ENCODE measurements around the gene NLRP5.
"Not testable (repeated sequence)": the region's sequence is repeated elsewhere in the genome, so short reads cannot be mapped to it uniquely, and the experiment has no call there.

The NLRP5 gene

DNA sequence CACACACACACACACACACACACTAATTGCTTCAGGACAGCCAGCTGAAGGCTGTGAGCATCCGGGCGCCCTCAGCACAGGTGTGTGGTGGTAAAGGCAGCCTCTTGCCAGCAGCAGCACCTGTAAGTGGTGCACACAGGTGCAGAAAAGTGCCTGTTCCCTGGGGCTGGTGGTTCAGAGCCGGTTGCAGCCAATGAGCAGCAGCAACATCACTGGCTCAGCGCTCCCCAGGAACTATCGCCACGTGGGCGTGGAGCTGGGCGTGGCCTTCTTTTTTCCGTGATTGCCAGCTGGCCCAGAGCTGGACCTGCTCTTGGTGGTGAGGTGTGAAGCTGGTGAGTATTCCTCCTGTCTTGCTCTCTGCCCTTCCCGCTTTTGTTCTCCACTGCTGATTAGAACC lies at the start of gene NLRP5:
Gene NLRP5, plus strand, starts transcription at position 289 of the 400 bp plus-strand sequence.
- DNase-seq = no peak

DNA sequence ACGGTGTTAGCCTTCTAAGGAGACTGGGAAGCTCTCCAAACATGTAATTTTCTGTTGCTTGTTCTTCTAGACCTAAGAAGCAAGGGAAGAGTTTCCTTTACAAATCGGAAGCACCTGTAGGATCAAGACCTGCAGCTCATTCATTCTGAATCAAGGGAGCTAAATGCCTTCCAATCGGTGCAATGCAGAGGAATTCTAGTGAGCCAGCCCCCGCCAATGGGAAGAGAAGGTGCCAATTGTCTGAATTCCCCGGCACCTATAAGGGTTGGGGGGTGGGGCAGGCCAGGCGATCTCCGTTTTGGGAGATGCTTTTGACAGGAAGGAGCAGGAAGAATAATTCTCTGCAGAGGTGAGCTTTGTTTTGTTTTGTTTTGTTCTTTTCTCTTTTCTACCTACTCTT lies 47.4 kb upstream of the NLRP5 start:
- no peak for DNase-seq

DNA sequence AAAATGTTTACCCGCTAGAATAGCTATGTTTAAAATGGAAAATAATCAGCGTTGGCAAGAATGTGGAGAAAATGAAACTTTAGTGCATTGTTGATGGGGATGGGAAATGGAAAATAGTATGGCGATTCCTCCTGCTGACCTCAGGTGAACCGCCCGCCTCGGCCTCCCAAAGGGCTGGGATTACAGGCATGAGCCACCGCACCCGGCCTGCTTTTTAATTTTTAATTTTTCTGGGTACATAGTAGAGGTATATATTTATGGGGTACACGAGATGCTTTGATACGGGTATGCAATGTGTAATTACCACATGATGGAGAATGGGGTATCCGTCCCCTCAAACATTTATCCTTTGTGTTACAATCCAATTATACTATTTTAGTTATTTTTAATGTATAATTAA lies 46.3 kb upstream of the NLRP5 start:
- DNase-seq = no peak

DNA sequence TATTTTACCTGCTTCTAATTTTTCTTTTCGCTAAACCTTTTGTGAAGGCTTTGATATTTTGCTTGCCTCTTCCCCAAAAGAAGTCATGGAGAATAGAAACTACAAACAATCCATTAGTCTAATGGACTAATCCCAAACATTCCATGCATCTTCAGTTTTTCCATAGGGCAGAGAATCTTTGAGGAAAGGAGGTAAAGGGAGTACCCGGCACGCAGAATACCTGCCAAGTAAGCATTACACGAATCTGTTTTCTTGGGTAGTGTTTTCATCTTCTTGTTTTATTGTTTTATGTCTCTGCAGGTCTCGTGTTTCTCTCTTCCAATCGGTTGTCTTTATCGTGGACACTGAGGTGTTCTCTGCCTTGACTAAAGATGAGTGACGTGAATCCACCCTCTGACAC lies 39.0 kb upstream of the NLRP5 start, which contains the start of gene NLRP8:
Gene NLRP8, plus strand, starts transcription at position 301 of the 400 bp plus-strand sequence.
- DNase-seq = no peak

DNA sequence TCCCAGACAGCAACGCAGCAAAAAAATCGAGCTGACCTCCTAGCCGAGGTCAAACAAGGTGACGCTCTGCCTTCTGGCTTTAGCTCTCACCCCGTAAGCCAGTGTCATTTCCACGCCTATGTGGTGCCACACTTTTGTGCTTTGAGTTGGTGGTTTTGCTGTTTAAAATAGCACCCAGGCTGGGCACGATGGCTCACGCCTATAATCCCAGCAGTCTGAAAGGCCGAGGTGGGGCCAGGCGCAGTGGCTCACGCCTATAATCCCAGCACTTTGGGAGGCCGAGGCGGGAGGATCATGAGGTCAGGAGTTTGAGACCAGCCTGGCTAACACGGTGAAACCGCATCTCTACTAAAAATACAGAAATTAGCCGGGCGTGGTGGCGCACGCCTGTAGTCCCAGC lies 36.0 kb upstream of the NLRP5 start:
- DNase-seq = not testable (repeated sequence)

DNA sequence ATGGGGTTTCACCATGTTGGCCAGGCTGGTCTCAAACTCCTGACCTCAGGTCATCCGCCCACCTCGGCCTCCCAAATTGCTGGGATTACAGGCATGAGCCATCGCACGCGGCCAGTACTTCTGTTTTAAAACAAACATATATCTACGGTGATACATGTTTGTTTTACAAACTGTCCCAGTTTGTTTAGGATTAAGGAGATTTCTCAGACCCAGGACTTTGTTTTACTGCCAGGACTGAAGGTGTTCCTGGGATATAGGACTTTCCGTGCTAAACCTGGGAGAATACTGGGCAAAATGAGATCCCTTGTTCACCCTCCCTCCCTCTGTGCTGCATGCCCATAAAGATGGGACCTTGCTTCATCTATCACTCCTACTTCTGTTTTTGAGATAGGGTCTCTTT lies 30.1 kb upstream of the NLRP5 start:
- no peak for DNase-seq

DNA sequence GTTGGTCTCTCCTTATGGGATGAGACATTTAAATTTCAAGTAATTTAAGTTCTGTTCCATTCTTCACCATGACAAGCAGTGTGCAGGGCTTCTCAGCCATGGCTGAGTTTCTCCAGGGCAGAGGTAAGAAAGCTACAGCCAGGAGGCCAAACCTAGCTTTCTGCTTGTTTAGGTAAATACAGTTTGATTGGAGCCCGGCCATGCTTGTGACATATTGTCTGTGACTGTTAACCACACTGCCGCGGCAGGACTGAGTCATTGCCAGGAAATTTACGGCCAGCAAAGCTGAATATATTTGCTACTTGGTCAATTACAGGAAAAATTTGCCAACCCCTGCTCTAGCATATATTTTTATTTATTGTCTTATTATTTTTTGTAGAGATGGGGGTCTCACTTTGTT lies 28.2 kb upstream of the NLRP5 start:
- no peak for DNase-seq

DNA sequence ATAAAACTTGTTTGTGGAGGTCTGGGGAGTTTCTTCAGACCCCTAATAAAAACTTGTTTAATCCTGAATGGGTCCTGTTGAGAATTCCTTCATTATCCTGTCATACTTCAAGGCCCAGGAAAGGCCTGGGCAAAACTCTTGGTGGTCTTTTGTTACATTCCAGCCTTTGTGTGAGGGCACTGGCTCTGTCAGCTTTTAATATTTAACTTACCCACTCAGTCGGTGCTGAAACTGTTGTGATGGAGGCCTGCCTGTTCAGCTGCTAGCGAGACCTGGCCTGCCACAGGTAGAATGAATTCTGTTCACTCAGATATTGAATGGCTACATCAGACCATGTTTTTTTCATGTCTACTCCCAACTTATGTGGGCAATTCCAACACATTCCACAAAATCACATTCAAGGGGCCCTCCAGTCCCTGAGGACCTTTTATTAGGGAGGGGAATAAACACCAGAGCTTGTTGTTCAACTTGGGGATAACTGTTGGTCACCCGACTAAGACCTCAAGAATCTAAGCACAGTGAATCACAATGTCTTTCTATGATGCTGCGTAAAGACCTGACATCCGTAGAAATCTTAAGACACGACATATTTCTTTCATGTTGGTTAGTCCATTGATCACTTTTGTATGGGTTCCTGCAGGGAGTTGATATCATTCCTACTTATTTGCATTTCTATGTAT lies 26.4 kb upstream of the NLRP5 start:
- DNase-seq = no peak

DNA sequence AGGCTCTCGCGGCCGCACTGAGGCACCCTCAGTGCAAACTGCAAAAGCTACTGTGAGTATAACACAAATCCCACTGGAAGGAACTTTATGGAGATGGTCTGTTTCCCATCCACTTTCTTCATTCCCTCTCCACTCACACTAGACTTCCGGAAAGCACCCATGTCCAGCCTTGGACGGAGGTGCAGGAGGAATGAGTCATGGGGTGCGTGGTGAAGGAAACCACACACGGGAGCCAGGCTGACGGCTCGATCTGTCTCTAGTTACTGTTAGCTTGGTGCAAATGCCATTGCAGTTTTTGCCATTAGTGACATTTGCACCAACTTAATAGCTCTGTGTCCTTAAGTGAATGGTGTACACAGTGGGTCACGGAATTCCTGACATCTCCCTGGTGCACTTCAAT lies 24.4 kb upstream of the NLRP5 start:
- no peak for DNase-seq

DNA sequence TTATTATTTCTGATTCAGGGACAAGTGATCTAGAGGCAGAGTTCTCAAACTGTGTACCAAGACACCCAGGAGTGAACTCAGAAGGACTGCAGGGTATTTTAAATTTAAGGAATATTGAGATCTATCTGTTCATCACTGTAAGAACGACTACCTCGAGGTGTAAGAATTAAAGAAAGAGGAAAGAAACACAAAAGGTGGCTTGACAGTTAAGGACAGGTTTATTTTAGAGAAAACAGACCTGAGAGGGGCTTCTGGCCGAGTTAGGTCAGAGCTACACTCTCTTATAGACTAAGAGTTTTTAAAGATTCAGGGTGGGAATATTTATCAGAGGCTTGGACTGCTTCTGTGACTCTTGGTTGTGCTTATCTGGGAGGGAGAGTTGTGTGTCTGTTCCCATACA lies 12.6 kb upstream of the NLRP5 start:
- no peak for DNase-seq

DNA sequence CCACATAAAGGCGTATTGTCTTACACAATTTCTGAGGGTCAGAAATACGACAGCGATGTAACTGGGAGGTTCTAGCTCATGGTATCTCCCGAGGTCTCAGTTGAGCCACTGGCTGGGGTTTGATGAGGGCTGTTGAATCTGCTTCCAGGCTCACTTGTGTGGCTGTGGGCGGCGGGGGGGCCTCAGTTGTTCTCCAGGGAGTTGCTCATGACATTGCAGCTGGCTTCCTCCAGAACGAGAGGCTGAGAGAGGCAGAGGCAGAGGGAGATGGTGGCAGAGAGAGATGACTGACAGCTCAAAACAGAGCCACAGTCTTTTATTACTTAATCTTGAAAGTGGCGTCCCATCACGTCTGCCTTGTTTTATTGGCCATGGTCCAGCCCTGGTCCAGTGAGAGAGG lies 6.2 kb upstream of the NLRP5 start:
- DNase-seq = no peak

DNA sequence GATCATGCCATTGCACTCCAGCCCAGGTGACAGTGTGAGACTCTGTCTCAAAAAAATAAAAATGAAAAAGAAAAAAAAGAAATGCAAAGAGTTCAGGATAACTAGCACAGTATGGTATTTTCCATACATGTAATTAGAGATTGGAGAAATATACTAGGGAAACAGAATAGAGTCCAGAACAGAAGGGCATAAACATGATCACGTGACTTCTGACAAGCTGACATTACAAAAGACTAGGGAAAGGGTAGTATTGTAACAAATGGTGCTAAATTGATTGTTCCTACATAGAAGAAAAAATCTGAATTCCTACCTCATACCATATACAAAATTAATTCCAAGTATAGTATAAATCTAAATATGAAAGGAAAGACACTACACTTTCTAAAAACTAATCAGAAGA lies 1.3 kb upstream of the NLRP5 start:
- no peak for DNase-seq

DNA sequence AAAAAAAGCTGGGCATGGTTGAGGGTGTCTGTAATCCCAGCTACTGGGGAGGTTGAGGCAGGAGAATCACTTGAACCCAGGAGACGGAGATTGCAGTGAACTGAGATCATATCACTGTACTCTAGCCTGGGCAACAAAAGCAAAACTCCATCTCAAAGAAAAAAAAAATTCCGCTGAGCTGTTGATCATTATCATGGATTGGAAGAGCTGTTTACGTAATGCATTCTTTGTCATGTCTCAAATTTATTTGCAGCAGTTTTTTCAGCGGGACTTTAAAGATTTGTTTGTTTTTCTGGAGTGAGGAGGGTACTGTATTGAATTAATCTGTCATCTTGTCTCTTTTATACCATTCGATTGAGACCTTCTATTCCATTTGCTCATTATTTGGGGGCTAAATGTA lies 4.3 kb downstream of the NLRP5 start:
- no peak for DNase-seq

DNA sequence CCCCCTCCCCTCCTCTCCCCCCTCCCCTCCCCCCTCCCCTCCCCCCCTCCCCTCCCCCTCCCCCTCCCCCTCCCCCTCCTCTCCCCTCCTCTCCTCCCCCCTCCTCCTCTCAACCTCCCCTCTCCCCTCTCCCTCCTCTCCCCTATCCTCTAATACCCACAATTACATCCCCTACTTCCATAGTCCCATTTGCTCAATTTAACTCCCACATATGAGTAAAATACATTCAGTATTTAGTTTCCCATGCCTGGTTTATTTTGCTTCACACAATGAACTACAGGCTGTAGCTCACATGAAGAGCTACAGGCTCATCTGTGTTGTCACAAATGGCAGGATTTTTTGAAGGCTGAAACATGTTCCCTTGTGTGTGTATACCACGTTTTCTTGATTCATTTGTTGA lies 6.9 kb downstream of the NLRP5 start:
- DNase-seq = no peak

DNA sequence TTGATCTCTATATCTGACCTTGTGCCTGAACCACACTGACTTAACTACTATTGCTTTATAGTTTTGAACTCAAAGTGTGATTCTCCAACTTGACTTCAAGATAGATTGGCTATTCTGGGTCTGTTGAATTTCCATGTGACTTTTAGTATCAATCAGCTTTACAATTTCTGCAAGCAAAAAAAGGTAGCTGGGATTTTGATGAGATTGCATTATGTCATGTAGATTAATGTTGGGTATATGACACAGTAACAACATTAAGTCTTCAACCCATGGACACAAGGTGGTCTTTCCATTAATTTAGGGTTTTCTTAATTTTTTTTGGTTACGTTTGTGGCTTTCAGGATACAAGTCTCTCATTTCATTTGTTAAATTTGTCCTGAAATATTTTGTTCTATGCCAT lies 28.2 kb downstream of the NLRP5 start:
- no peak for DNase-seq

DNA sequence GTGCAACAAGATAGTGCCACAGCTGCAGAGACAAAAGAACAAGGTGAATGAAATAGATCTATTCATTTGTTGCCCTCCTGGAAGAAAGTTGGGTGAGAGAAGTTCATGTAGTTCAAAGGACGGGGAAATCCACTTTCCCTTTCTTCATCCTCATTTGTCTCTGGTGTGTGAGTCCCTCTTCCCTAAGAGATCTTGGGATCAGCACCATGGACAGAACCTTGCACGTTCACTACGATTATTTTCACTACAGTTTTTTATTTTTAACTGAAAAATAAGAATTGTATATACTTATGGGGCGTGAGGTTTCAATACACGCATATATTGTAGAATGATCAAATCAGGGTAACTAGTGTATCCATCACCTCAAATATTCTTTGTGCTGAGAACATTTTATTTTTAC lies 29.2 kb downstream of the NLRP5 start:
- no peak for DNase-seq

DNA sequence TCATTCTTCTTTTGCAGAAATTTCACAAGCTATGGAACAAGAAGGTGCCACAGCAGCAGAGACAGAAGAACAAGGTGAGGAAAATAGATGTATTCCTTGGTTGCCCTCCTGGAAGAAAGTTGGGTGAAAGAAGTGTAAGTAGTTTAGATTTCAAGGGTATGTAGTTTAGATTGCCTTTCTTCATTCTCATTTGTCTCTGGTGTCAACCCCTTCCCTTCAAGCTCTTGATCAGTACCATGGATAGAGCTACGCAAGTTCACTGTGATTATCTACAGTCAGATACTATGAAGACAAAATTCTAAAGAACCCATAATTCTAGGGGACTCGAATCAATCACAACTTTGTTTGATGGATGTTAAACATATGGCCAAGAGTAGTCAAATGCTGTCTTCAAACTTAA lies 32.8 kb downstream of the NLRP5 start:
- not testable (repeated sequence) for DNase-seq

DNA sequence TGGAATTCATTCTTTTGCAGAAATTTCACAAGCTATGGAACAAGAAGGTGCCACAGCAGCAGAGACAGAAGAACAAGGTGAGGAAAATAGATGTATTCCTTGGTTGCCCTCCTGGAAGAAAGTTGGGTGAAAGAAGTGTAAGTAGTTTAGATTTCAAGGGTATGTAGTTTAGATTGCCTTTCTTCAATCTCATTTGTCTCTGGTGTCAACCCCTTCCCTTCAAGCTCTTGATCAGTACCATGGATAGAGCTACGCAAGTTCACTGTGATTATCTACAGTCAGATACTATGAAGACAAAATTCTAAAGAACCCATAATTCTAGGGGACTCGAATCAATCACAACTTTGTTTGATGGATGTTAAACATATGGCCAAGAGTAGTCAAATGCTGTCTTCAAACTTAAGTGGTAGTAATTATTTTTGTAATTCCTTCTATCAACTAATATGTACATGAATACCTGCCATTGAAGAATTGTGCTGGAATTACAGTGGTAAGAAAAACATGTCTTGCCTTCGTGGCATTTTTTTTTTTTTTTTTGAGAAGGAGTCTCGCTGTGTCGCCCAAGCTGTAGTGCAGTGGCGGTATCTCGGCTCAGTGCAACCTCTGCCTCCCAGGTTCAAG lies 33.9 kb downstream of the NLRP5 start:
- DNase-seq = not testable (repeated sequence)

DNA sequence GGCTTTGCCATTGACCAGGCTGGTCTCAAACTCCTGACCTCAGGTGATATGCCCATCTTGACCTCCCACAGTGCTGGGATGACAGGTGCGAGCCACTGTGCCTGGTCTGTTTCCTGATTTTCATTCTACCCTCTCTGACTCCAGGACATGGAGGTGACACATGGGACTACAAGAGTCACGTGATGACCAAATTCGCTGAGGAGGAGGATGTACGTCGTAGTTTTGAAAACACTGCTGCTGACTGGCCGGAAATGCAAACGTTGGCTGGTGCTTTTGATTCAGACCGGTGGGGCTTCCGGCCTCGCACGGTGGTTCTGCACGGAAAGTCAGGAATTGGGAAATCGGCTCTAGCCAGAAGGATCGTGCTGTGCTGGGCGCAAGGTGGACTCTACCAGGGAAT lies 40.2 kb downstream of the NLRP5 start:
- no peak for DNase-seq

DNA sequence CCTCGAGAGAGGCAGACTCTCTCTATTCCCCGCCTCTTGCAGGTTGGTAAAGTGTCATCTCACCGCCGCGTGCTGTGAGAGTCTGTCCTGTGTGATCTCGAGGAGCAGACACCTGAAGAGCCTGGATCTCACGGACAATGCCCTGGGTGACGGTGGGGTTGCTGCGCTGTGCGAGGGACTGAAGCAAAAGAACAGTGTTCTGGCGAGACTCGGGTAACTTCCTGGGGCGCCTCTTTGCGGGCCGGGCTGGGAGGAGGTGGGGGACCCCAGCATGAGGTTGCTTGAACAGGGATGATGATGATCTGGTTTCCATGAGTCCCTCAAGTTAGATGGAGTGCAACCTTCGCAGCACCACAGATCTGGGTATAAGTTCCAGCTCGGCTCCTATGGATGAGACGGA lies 67.0 kb downstream of the NLRP5 start:
- no peak for DNase-seq

DNA sequence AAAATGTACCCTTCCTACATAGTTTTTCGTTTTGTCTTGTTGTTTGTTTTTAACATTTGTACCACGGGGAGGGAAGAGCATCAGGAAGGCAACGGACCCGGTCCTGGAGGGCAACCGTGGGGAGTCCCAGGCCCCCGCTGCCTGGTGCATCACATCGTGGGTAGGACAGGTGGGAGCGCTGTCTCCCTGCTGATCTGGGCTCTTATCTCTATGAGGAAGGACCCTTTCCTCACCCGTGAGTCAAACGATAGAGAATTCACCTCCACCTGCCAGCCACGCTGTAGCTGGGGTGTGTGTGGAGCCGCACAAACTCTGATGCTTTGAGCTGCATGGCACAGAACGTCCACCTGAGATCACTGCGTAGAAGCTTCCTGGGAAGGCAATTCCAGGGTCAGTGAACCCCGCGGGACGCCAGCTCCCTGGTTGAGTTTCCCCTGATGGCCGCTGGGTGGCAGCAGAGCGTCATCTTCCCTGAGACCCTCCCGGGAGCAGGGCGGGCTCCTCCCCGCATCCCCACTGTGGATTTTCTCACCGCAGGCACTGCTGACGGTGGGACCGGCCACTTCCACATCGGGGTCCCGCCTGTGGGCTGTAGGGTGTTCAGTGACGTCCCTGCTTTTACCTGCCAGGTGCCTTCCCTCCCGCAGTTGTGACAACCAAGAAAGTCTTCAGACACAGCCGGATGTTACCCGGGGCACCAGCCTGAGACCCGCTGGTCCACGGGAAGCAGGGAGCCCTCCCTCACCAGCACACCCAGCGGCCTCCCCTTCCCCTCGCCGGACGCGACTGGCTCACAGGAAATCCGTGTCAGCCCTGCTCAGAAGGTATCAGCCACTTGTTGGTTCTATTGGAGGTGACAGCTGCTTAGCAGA lies 79.8 kb downstream of the NLRP5 start:
- peak; percentile 79 for DNase-seq

DNA sequence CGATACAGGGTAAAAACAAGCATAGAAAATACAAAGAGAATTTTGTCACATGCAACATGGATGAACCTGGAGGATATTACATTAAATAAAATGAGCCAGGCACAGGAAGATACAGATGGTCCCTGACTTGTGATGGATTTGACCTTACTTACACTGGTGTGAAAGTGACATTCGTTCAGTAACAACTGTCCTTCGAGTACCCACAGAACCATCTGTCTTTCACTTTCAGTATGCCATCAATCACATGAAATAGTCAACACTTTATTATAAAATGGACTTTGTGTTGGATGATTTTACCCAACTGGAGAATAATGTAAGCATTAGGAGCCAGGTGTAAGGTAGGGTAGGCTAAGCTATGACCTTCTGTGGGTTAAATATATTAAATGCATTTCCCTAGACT lies 83.1 kb downstream of the NLRP5 start:
- DNase-seq = no peak

DNA sequence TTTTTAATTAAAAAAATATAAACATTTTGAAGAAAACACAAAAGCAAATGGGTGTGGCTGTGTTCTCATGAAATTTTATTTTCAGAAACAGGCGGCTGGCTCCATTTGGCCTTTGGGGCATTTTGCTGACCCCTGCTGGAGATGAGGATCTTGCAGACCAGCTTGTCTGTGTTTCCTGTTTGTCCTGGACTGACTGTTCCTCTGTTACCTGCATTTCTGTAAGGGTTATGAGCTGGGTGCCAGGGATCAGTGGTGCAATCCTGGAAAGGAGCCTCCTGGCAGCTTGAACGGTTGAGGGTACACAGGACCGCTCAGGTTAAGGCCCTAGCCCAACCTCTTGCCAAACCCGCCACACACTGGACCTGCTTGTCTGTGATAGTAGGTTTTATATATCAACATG lies 84.6 kb downstream of the NLRP5 start:
- no peak for DNase-seq

DNA sequence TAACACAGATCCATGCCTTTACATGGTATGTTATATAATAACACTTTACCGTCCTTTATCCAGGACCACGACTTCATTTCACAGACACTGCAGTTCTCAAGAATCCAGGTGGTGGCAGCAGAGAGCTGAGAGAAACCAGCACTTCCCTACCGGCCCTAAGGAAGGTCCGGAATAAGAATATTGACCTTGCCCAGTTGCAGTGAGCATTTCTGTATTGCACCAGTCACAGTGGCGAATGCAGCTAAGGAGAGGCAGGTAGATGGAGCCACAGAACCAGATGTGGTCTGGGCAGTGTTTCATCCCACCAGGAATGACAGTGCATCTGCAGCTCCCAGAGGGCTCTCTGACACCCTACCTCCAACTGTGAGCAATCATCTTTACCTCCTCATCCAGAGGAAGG lies 89.9 kb downstream of the NLRP5 start:
- DNase-seq = peak; percentile 73

Measured in islet precursor cell (in vitro differentiated cells).